ENCODE data around the gene OGFOD3.
"Not testable (repeated sequence)": the region's sequence is repeated elsewhere in the genome, so short reads cannot be mapped to it uniquely, and the experiment has no call there.

The OGFOD3 gene

GRCh38 chr17:82432017-82432416 lies 13.6 kb upstream of the OGFOD3 start:
- DNase-seq: no peak

GRCh38 chr17:82429824-82430223 lies 11.4 kb upstream of the OGFOD3 start:
- no peak for DNase-seq

GRCh38 chr17:82428546-82428945 lies 10.2 kb upstream of the OGFOD3 start:
- no peak for DNase-seq

GRCh38 chr17:82424863-82425159 lies 6.4 kb upstream of the OGFOD3 start:
- no peak for DNase-seq

GRCh38 chr17:82424001-82424862 lies 5.8 kb upstream of the OGFOD3 start:
- peak; percentile 29 for DNase-seq

- no peak for DNase-seq
Measured at GRCh38 chr17:82419540-82419939, 1.2 kb upstream of the OGFOD3 start.

- DNase-seq: no peak
Measured at GRCh38 chr17:82416771-82417170, 1.6 kb downstream of the OGFOD3 start.

GRCh38 chr17:82416264-82416663 lies 2.1 kb downstream of the OGFOD3 start:
- DNase-seq: no peak

GRCh38 chr17:82415786-82416185 lies 2.6 kb downstream of the OGFOD3 start:
- DNase-seq: no peak

GRCh38 chr17:82415336-82415735 lies 3.0 kb downstream of the OGFOD3 start:
- DNase-seq: no peak

- peak; percentile 60 for DNase-seq
Measured at GRCh38 chr17:82414548-82415281, 3.7 kb downstream of the OGFOD3 start.

- DNase-seq: no peak
Measured at GRCh38 chr17:82412535-82413520, 5.6 kb downstream of the OGFOD3 start.

- DNase-seq: not testable (repeated sequence)
Measured at GRCh38 chr17:82412081-82412480, 6.3 kb downstream of the OGFOD3 start.

GRCh38 chr17:82411396-82412053 lies 6.9 kb downstream of the OGFOD3 start:
- DNase-seq: no peak

GRCh38 chr17:82410014-82410716 lies 8.2 kb downstream of the OGFOD3 start:
- DNase-seq: no peak

- no peak for DNase-seq
Measured at GRCh38 chr17:82408938-82409318, 9.5 kb downstream of the OGFOD3 start.

- DNase-seq: no peak
Measured at GRCh38 chr17:82408288-82408937, 10.0 kb downstream of the OGFOD3 start.

GRCh38 chr17:82407255-82407654 lies 11.1 kb downstream of the OGFOD3 start:
- DNase-seq: no peak

- DNase-seq: no peak
Measured at GRCh38 chr17:82406131-82406671, 12.2 kb downstream of the OGFOD3 start.

- no peak for DNase-seq
Measured at GRCh38 chr17:82405051-82405450, 13.3 kb downstream of the OGFOD3 start.
